Measurements from ENCODE around the gene OLFML2A. TPM values are rescaled to one million over a fixed set of nuclear protein-coding genes. Genes with fewer than 3 reads are reported as not detected.
A peak's percentile ranks its signal among the peaks of the same experiment; 100 is the strongest.

OLFML2A gene
- total and polyA plus RNA-seq, 2 of the 4 experiments (the other 2 are of a cell fraction) = 2.0 to 5.9 TPM

DNA sequence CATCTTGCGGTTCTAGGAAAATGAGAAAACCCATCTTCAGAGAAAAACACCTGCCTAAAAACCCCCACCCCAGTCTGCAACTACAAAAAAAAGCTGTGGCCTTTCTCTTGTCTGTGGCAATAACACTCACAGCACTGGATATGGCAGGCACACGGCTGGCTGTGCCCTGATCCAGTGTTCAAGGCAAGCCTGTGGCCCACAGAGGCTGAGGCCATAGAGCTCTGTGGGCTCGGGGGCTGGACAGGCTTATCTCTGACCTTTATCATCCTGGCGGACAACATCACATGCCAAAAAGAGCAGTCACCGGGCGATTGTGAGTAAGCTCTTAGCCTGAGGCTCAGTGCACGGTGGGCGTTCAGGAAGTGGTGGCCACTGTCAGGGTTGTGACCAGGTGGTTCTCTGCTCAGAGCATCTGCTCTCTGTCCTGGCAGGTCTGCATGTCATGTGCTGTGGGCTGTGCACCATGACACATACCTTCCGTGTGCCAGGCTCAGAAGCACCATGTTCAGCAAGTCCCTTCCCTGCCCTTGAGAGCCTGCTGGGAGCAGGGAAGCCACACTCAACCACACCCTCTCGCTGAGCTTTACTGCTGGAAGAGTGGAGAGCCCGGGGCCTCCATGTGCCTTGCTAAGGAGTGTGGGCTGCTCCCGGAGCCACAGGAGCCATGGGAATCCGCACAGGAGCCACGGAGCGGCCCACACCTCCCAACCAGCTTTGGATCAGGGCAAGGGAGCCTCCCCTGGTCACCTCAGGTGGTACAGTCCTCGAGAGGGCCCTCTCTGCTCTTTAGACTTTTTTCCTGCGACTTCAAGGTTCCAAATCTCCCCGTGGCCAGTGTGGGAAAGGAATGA is 41.7 kb downstream of the OLFML2A start:
- no peak overlapping the region for H3K56ac ChIP-seq (ENCODE audit: extremely low read depth, insufficient read depth, low read length)
- no peak overlapping the region for H3K18ac ChIP-seq (ENCODE audit: low read depth, low read length)
- peaks cover 9% of the 10 kb centered on the region; the same call in 1 of the 2 replicates for H3K9me1 ChIP-seq (ENCODE audit: insufficient read depth, low read length)
- peak overlapping the region; percentile 43 to 57; a peak in 1 of 4 replicates for H4K8ac ChIP-seq (ENCODE audit: low read depth in 2 of 2, low read length in 2 of 2)
- TF ChIP-seq POLR2A (IDR thresholded peaks at IDR 0.05; ENCODE audit: low read depth, low read length) = no peak
- TF ChIP-seq, protein P1, sequence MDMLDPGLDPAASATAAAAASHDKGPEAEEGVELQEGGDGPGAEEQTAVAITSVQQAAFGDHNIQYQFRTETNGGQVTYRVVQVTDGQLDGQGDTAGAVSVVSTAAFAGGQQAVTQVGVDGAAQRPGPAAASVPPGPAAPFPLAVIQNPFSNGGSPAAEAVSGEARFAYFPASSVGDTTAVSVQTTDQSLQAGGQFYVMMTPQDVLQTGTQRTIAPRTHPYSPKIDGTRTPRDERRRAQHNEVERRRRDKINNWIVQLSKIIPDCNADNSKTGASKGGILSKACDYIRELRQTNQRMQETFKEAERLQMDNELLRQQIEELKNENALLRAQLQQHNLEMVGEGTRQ (IDR thresholded peaks at IDR 0.05; ENCODE audit: low read depth, low read length) = peak; percentile 28; the same call in 1 of the 2 replicates
- peak; percentile 57; the same call in 1 of the 2 replicates for TF ChIP-seq FOS (IDR thresholded peaks at IDR 0.05; ENCODE audit: low read depth, low read length)
- TF ChIP-seq BHLHE40 (IDR thresholded peaks at IDR 0.05; ENCODE audit: low read depth, low read length) = peak; percentile 24; the same call in 1 of the 2 replicates
- peaks cover 11% of the 10 kb centered on the region for H3K4me1 ChIP-seq (ENCODE audit: control insufficient read depth, insufficient read depth, low read length)
- H4K5ac ChIP-seq (ENCODE audit: low read depth, low read length) = no peak overlapping the region
- no peaks in the 10 kb centered on the region for H3K79me1 ChIP-seq (ENCODE audit: low read depth in 1 of 2, low read length in 2 of 2)
- peak overlapping the region; percentile 44; the same call in 1 of the 2 replicates for H3K23ac ChIP-seq (ENCODE audit: low read depth, low read length)
- H3K27ac ChIP-seq (ENCODE audit: insufficient read depth, low read length) = no peak overlapping the region
- ChIA-PET POLR2A (ENCODE audit: unreplicated experiment) (no interaction called here), CTCF (interaction anchor here (0.6 kb wide), 1 partner anchor 78 kb away, joined by 6 read pairs; no protein-coding TSS in a partner anchor)
- H2AK9ac ChIP-seq (replicated peaks; ENCODE audit: low read depth, low read length, poor library complexity) = peak overlapping the region; percentile 4
- intact Hi-C loops (cut with micrococcal nuclease) = loop anchor here (1.0 kb wide), 1 partner anchor 10 kb away; no protein-coding TSS in a partner anchor
- peak overlapping the region; percentile 65 for H2AFZ ChIP-seq (replicated peaks; ENCODE audit: low read length, poor library complexity)
- no peak overlapping the region for H3K9ac ChIP-seq (ENCODE audit: low read depth, low read length)
- peak overlapping the region; percentile 44; the same call in 1 of the 2 replicates for H4K91ac ChIP-seq (ENCODE audit: insufficient read depth, low read depth, low read length)
- H2BK20ac ChIP-seq (ENCODE audit: low read depth, low read length) = peak overlapping the region; percentile 48; the same call in 1 of the 2 replicates
- BruUV-seq (replicated peaks) = no TSS peak
- no peaks in the 10 kb centered on the region for H3K36me3 ChIP-seq (ENCODE audit: control insufficient read depth, insufficient read depth, low read length)
- peak overlapping the region; percentile 48; the same call in 1 of the 2 replicates for H3K4ac ChIP-seq (ENCODE audit: low read depth, low read length)
- H2BK15ac ChIP-seq (ENCODE audit: low read depth, low read length) = peak overlapping the region; percentile 44; the same call in 1 of the 3 replicates
- peak; percentile 73 for ATAC-seq (ENCODE audit: low read depth)
- 50% methylated on average over 7 of the region's 18 CpGs; no CpG with 5 or more reads in 1 of the 2 experiments for WGBS, 2 experiments (ENCODE audit: extremely low coverage in 2 of 2, insufficient read length in 1 of 2)
- H2AK5ac ChIP-seq (ENCODE audit: low read depth, low read length) = peak overlapping the region; percentile 93
- no peak overlapping the region for H3K4me2 ChIP-seq (ENCODE audit: low read depth, low read length)
- in situ Hi-C loops (cut with MboI; ENCODE audit: low sequenced_read_pairs) = no loop called here
- H4K20me1 ChIP-seq (ENCODE audit: insufficient read depth, low read length) = no peaks in the 10 kb centered on the region
- peak overlapping the region; percentile 53; the same call in 1 of the 2 replicates for H3K14ac ChIP-seq (replicated peaks; ENCODE audit: low read depth, low read length)
- no peaks in the 10 kb centered on the region for H3K27me3 ChIP-seq (ENCODE audit: control insufficient read depth, insufficient read depth, low read length)
- no peaks in the 10 kb centered on the region for H3K9me3 ChIP-seq (ENCODE audit: control insufficient read depth, insufficient read depth, low read length)
- no peak overlapping the region for H2BK5ac ChIP-seq (ENCODE audit: low read depth, low read length, poor library complexity, severe bottlenecking)
- DNase-seq = peak; percentile 74
- dilution Hi-C loops (cut with HindIII; ENCODE audit: low sequenced_read_pairs, unreplicated experiment) = no loop called here
- H3K4me3 ChIP-seq (ENCODE audit: insufficient read depth, low read depth, low read length) = no peak overlapping the region
- H2BK120ac ChIP-seq (ENCODE audit: low read depth, low read length) = peak overlapping the region; percentile 63
